Mucosa of rectum (tissue), 2 donors: ENCODE data around the gene ZXDB.
"Not testable (repeated sequence)": the region's sequence is repeated elsewhere in the genome, so short reads cannot be mapped to it uniquely, and the experiment has no call there.

Experiments
- H3K27ac ChIP-seq, 2 donors: one replicate each; pipeline ENCODE4 v1.7.0; 2013; ENCODE audit warnings: inconsistent platforms in 2 of 2, low read depth in 2 of 2, low read length in 2 of 2
- H3K27me3 ChIP-seq, 2 donors: one replicate each; pipeline ENCODE4 v1.7.0; 2013; ENCODE audit warnings: low read length in 2 of 2; ENCODE audit not compliant: control insufficient read depth in 2 of 2, insufficient read depth in 2 of 2
- H3K36me3 ChIP-seq, 2 donors: one replicate each; pipeline ENCODE4 v1.7.0; 2013; ENCODE audit warnings: low read length in 2 of 2; ENCODE audit not compliant: control insufficient read depth in 2 of 2, insufficient read depth in 2 of 2
- H3K4me1 ChIP-seq, 2 donors: one replicate each; pipeline ENCODE4 v1.7.0; 2013; ENCODE audit warnings: low read length in 2 of 2, mild to moderate bottlenecking in 1 of 2; ENCODE audit not compliant: control insufficient read depth in 2 of 2, insufficient read depth in 2 of 2
- H3K4me3 ChIP-seq, 2 donors: one replicate each; pipeline ENCODE4 v1.7.0; 2013; ENCODE audit warnings: low read length in 2 of 2
- H3K9ac ChIP-seq, 2 donors: one replicate each; pipeline ENCODE4 v1.7.0; 2013; ENCODE audit warnings: low read length in 2 of 2, low read depth in 1 of 2, mild to moderate bottlenecking in 1 of 2
- H3K9me3 ChIP-seq, 2 donors: one replicate each; pipeline ENCODE4 v1.7.0; 2013; ENCODE audit warnings: low read length in 2 of 2; ENCODE audit not compliant: control insufficient read depth in 2 of 2
- donor health status: healthy.
- donor health status: Normal muscosa, but diverticular disease.

Gene ZXDB

GRCh38 chrX:57591284-57592159, at the start of gene ZXDB:
Gene ZXDB (plus strand): TSS chrX:57592011. CDS start chrX:57592049, 38 bp downstream.
- peak within 1 kb of the TSS; percentile 83 to 85 for H3K27ac ChIP-seq

GRCh38 chrX:57565198-57565597, 26.6 kb upstream of the ZXDB start:
- Histone ChIP-seq H3K4me1 (no peaks in the 10 kb centered on the region), H3K36me3 (no peaks in the 10 kb centered on the region), H3K9me3 (no peaks in the 10 kb centered on the region), H3K4me3 (no peak overlapping the region), H3K27ac (no peak overlapping the region), H3K9ac (no peak overlapping the region), H3K27me3 (peaks cover 0 to 3% of the 10 kb centered on the region in 2 donors)

More at GRCh38 chrX:57591284-57592159, at the start of gene ZXDB:
- not testable (repeated sequence) for H3K36me3 ChIP-seq, H3K27me3 ChIP-seq, H3K9me3 ChIP-seq
- peaks cover 0 to 11% of the 10 kb centered on the region in 2 donors for H3K4me1 ChIP-seq
- H3K9ac ChIP-seq = peak within 1 kb of the TSS; percentile 58 to 62
- peak within 1 kb of the TSS; percentile 60 to 66 for H3K4me3 ChIP-seq

- H3K4me1 ChIP-seq = no peaks in the 10 kb centered on the region
- no peaks in the 10 kb centered on the region for H3K9me3 ChIP-seq
- H3K9ac ChIP-seq = no peak overlapping the region
- H3K27me3 ChIP-seq = no peaks in the 10 kb centered on the region
- H3K4me3 ChIP-seq = no peak overlapping the region
- no peak overlapping the region for H3K27ac ChIP-seq
- H3K36me3 ChIP-seq = no peaks in the 10 kb centered on the region
Observed at GRCh38 chrX:57573754-57574153, 18.1 kb upstream of the ZXDB start.

GRCh38 chrX:57582948-57583347, 8.9 kb upstream of the ZXDB start:
- H3K36me3 ChIP-seq, H3K9me3 ChIP-seq, H3K27ac ChIP-seq, H3K4me1 ChIP-seq, H3K4me3 ChIP-seq, H3K9ac ChIP-seq, H3K27me3 ChIP-seq: not testable (repeated sequence)

- Histone ChIP-seq H3K27ac (no peak overlapping the region), H3K27me3 (no peaks in the 10 kb centered on the region), H3K4me3 (no peak overlapping the region), H3K9me3 (no peaks in the 10 kb centered on the region), H3K9ac (no peak overlapping the region), H3K36me3 (no peaks in the 10 kb centered on the region), H3K4me1 (no peaks in the 10 kb centered on the region)
Observed at GRCh38 chrX:57583477-57583876, 8.3 kb upstream of the ZXDB start.

- H3K27ac ChIP-seq = no peak overlapping the region
Observed at GRCh38 chrX:57586360-57586759, 5.5 kb upstream of the ZXDB start.

GRCh38 chrX:57587062-57587461, 4.7 kb upstream of the ZXDB start:
- H3K27me3 ChIP-seq = no peaks in the 10 kb centered on the region
- no peak overlapping the region for H3K4me3 ChIP-seq
- peaks cover 0 to 6% of the 10 kb centered on the region in 2 donors for H3K4me1 ChIP-seq
- H3K9me3 ChIP-seq = no peaks in the 10 kb centered on the region
- H3K36me3 ChIP-seq = no peaks in the 10 kb centered on the region
- no peak overlapping the region for H3K27ac ChIP-seq
- no peak overlapping the region for H3K9ac ChIP-seq

More at GRCh38 chrX:57586360-57586759, 5.5 kb upstream of the ZXDB start:
- Histone ChIP-seq H3K4me1 (peaks cover 0 to 6% of the 10 kb centered on the region in 2 donors), H3K9me3 (no peaks in the 10 kb centered on the region), H3K27me3 (no peaks in the 10 kb centered on the region), H3K4me3 (no peak overlapping the region), H3K9ac (no peak overlapping the region), H3K36me3 (no peaks in the 10 kb centered on the region)

GRCh38 chrX:57587607-57588006, 4.2 kb upstream of the ZXDB start:
- Histone ChIP-seq H3K4me1 (peaks cover 0 to 6% of the 10 kb centered on the region in 2 donors), H3K27me3 (no peaks in the 10 kb centered on the region)

GRCh38 chrX:57592160-57592893, 516 bp downstream of the ZXDB start:
- peak overlapping the region; percentile 83 to 85 for H3K27ac ChIP-seq
- H3K27me3 ChIP-seq, H3K9me3 ChIP-seq, H3K36me3 ChIP-seq: not testable (repeated sequence)
- peaks cover 0 to 11% of the 10 kb centered on the region in 2 donors for H3K4me1 ChIP-seq
- peak overlapping the region; percentile 28 to 62 for H3K9ac ChIP-seq
- H3K4me3 ChIP-seq = peak overlapping the region; percentile 58 to 66

More at GRCh38 chrX:57587607-57588006, 4.2 kb upstream of the ZXDB start:
- Histone ChIP-seq H3K27ac (no peak overlapping the region), H3K36me3 (no peaks in the 10 kb centered on the region), H3K9ac (no peak overlapping the region), H3K4me3 (no peak overlapping the region), H3K9me3 (no peaks in the 10 kb centered on the region)

- peaks cover 0 to 11% of the 10 kb centered on the region in 2 donors for H3K4me1 ChIP-seq
- H3K9ac ChIP-seq = peak overlapping the region; percentile 28 to 62
- H3K4me3 ChIP-seq = peak overlapping the region; percentile 58 to 66
- H3K9me3 ChIP-seq, H3K27me3 ChIP-seq, H3K36me3 ChIP-seq: not testable (repeated sequence)
- peak overlapping the region; percentile 83 to 85 for H3K27ac ChIP-seq
Observed at GRCh38 chrX:57592894-57593215, 1.0 kb downstream of the ZXDB start.
